GM18858 (cell line): ENCODE measurements around the gene MTTP.

ENCODE experiments used
- ATAC-seq: cut with Tn5 transposase; IDR thresholded peaks from one replicate; pipeline ENCODE4 v1.9.1; 2021; ENCODE audit not compliant: unreplicated experiment

Gene MTTP

GRCh38 chr4:99637174-99637573 is 62.5 kb downstream of the MTTP start:
- ATAC-seq = no peak

GRCh38 chr4:99640676-99641075 is 66.1 kb downstream of the MTTP start:
- ATAC-seq = no peak

- ATAC-seq = no peak
Measured at GRCh38 chr4:99642725-99643489, 68.3 kb downstream of the MTTP start.

GRCh38 chr4:99644453-99644852 is 69.8 kb downstream of the MTTP start:
- ATAC-seq = no peak

GRCh38 chr4:99645036-99645435 is 70.4 kb downstream of the MTTP start:
- ATAC-seq = no peak

GRCh38 chr4:99645638-99646037 is 71.0 kb downstream of the MTTP start:
- ATAC-seq = no peak

- ATAC-seq = no peak
Measured at GRCh38 chr4:99647071-99647470, 72.4 kb downstream of the MTTP start.

GRCh38 chr4:99648321-99648720 is 73.7 kb downstream of the MTTP start:
- no peak for ATAC-seq

- ATAC-seq = no peak
Measured at GRCh38 chr4:99649208-99649607, 74.6 kb downstream of the MTTP start.

- ATAC-seq = no peak
Measured at GRCh38 chr4:99649778-99650177, 75.2 kb downstream of the MTTP start.

- ATAC-seq = no peak
Measured at GRCh38 chr4:99651016-99651769, 76.6 kb downstream of the MTTP start.

- no peak for ATAC-seq
Measured at GRCh38 chr4:99651811-99652485, 77.3 kb downstream of the MTTP start.

GRCh38 chr4:99652596-99653436 is 78.2 kb downstream of the MTTP start:
- no peak for ATAC-seq

GRCh38 chr4:99653916-99654315 is 79.3 kb downstream of the MTTP start:
- ATAC-seq = no peak

- no peak for ATAC-seq
Measured at GRCh38 chr4:99654361-99654761, 79.7 kb downstream of the MTTP start.

- ATAC-seq = no peak
Measured at GRCh38 chr4:99655308-99656081, 80.9 kb downstream of the MTTP start.

- ATAC-seq = no peak
Measured at GRCh38 chr4:99657798-99658197, 83.2 kb downstream of the MTTP start, which contains the start of gene C4orf54. Gene C4orf54, minus strand, starts transcription at chr4:99657828. Its CDS starts 3,180 bp downstream, at chr4:99654648.

- ATAC-seq = no peak
Measured at GRCh38 chr4:99658666-99659065, 84.0 kb downstream of the MTTP start.

- no peak for ATAC-seq
Measured at GRCh38 chr4:99661907-99662306, 87.3 kb downstream of the MTTP start.

GRCh38 chr4:99664716-99665115 is 90.1 kb downstream of the MTTP start:
- no peak for ATAC-seq
